GM12878 (cell line): ENCODE results near the gene ELAVL1. TPM values are rescaled to one million over a fixed set of nuclear protein-coding genes. Genes with fewer than 3 reads are reported as not detected.

ENCODE experiments used
- ATAC-seq: fragments of 200-7000 bp; cut with Tn5 transposase; 3 replicates; pipeline ENCODE4 v1.9.1; 2020; ENCODE audit warnings: mild to moderate bottlenecking, moderate library complexity
- BruUV-seq: library from RNA; stranded (reverse); fragments of 400-500 nt; replicated peaks from 2 replicates; lab custom pipeline; 2021; lab: Mats Ljungman, UMichigan
- CTCF ChIA-PET: fragments of 300-600 bp; sonication (Branson Sonifier 250); formaldehyde crosslinking; extraction: SDS; loops from one replicate; lab custom pipeline; 2021; ENCODE audit warnings: inconsistent platforms; lab: Yijun Ruan, JAX
- POLR2A ChIA-PET: fragments of 350-600 bp; formaldehyde crosslinking; extraction: SDS; loops from one replicate; lab custom pipeline; 2021; ENCODE audit warnings: inconsistent platforms; lab: Charles Lee
- RAD21 ChIA-PET: fragments of 300-600 bp; sonication (Branson Sonifier 250); formaldehyde crosslinking; loops from one replicate; lab custom pipeline; 2023; ENCODE audit warnings: antibody characterized with exemption; ENCODE audit not compliant: unreplicated experiment; lab: Charles Lee
- SMC1A ChIA-PET: fragments of 300-600 bp; sonication (Branson Sonifier 250); formaldehyde crosslinking; loops from one replicate; lab custom pipeline; 2023; ENCODE audit not compliant: unreplicated experiment, uncharacterized antibody; lab: Charles Lee
- DNase-seq: peaks from one replicate; pipeline ENCODE4 v3.0.0-alpha.2; 2011; ENCODE audit warnings: low read depth, low spot score
- FAIRE-seq: peaks from 3 replicates; lab custom pipeline; 2011; peaks lifted over from hg19 to GRCh38; lab: Jason Lieb, UNC
- H2AFZ ChIP-seq: 2 replicates; pipeline ENCODE4 v1.6.0; 2011; ENCODE audit warnings: low read depth, low read length, control low read depth; ENCODE audit not compliant: control insufficient read depth
- H3K27ac ChIP-seq: 2 replicates; pipeline ENCODE4 v1.5.1; 2011; ENCODE audit warnings: control low read depth; ENCODE audit not compliant: control insufficient read depth, insufficient read depth
- H3K27me3 ChIP-seq, 2 experiments: replicated peaks in 1 of 2; 2 replicates each; pipeline versions ENCODE4 v1.6.0 to v1.6.1; 2011; ENCODE audit warnings: low read length in 1 of 2; ENCODE audit not compliant: control insufficient read depth in 2 of 2, insufficient read depth in 2 of 2
- H3K36me3 ChIP-seq, 2 experiments: 2 replicates each; pipeline ENCODE4 v1.5.1; 2011; ENCODE audit warnings: low read length in 1 of 2; ENCODE audit not compliant: control insufficient read depth in 2 of 2, insufficient read depth in 2 of 2
- H3K4me1 ChIP-seq: 2 replicates; pipeline ENCODE4 v1.6.1; 2011; ENCODE audit warnings: mild to moderate bottlenecking, low read length, moderate library complexity, mixed read lengths; ENCODE audit not compliant: control insufficient read depth, insufficient read depth
- H3K4me2 ChIP-seq: 2 replicates; pipeline ENCODE4 v1.6.0; 2011; ENCODE audit warnings: control low read depth; ENCODE audit not compliant: control insufficient read depth, insufficient read depth
- H3K4me3 ChIP-seq: fragments of 200-600 bp; sonication (generic); 2 replicates; pipeline ENCODE4 v1.5.1; 2016
- H3K79me2 ChIP-seq: 2 replicates; pipeline ENCODE4 v1.6.0; 2011; ENCODE audit warnings: low read length; ENCODE audit not compliant: control insufficient read depth, insufficient read depth
- H3K9ac ChIP-seq: 2 replicates; pipeline ENCODE4 v1.8.0; 2011; ENCODE audit warnings: low read length, control low read depth, mixed read lengths; ENCODE audit not compliant: control insufficient read depth, insufficient read depth
- H3K9me3 ChIP-seq: replicated peaks from 3 replicates; pipeline ENCODE4 v1.5.1; 2011; ENCODE audit warnings: mild to moderate bottlenecking, low read length; ENCODE audit not compliant: control insufficient read depth, insufficient read depth
- H4K20me1 ChIP-seq: 2 replicates; pipeline ENCODE4 v1.6.0; 2011; ENCODE audit not compliant: control insufficient read depth, insufficient read depth
- CUX1 ChIP-seq: IDR thresholded peaks from 2 replicates; pipeline ENCODE4 v1.6.1; 2012; ENCODE audit warnings: improper control_type of control experiment, low read depth, low read length; ENCODE audit not compliant: insufficient replicate concordance
- FOS ChIP-seq: IDR thresholded peaks from 3 replicates; pipeline ENCODE4 v1.6.1; 2011; ENCODE audit warnings: borderline replicate concordance; ENCODE audit not compliant: insufficient read length; ENCODE audit errors: extremely low read depth
- MYC ChIP-seq: IDR thresholded peaks from 2 replicates; pipeline ENCODE4 v1.6.1; 2011; ENCODE audit warnings: mild to moderate bottlenecking, low read length, moderate library complexity, inconsistent platforms; ENCODE audit not compliant: insufficient read depth, insufficient replicate concordance, insufficient read length, severe bottlenecking
- NFXL1 ChIP-seq: fragments of 450-650 bp; IDR thresholded peaks from 2 replicates; pipeline ENCODE4 v1.6.1; 2017; ENCODE audit warnings: antibody characterized with exemption, mild to moderate bottlenecking, borderline replicate concordance
- WGBS: methylation state at CpG from one replicate; pipeline ENCODE4 v1.1.6; 2016; ENCODE audit warnings: low lambda C conversion rate; ENCODE audit not compliant: insufficient replicate concordance, insufficient coverage; ENCODE audit errors: missing lambda C conversion rate; 5-methylcytosine and 5-hydroxymethylcytosine counted together
- in situ Hi-C: fragments of 300-500 bp; cut with MboI; formaldehyde crosslinking; loops from 9 replicates; pipeline ENCODE4 v1.14.3; 2018; ENCODE audit warnings: mixed read lengths
- intact Hi-C: fragments of 100-400 bp; cut with micrococcal nuclease; formaldehyde crosslinking; loops from one replicate; pipeline ENCODE4 v1.14.2; 2022; ENCODE audit not compliant: unreplicated experiment
- polyA plus RNA-seq, 11 experiments: library from polyadenylated mRNA; depleted of rRNA in 4 of 11; unstranded in 6 of 11; stranded (reverse) in 5 of 11; fragments of >200 nt; fragmentation: Nextera tagmentation in 4 of 11; fragmentation: Illumina TruSeq in 1 of 11; extraction: Ambion mirVana in 4 of 11; extraction: Trizol in 1 of 11; gene quantifications; 1 replicate in 1 of 11; 2 replicates in 10 of 11; pipeline versions ENCODE4 v1.2.1 to v1.2.3, GENCODE V29; 2011 to 2016; ENCODE audit warnings: inconsistent platforms in 2 of 11, missing spikeins in 2 of 11, low read depth in 1 of 11
- total RNA-seq, 4 experiments: library from RNA; depleted of rRNA in 3 of 4; stranded (reverse); fragments of >200 nt in 3 of 4; fragmentation: Illumina TruSeq in 1 of 4; extraction: Trizol in 1 of 4; gene quantifications; 2 replicates each; pipeline versions ENCODE4 v1.2.1 to v1.2.3, GENCODE V29; 2013 to 2021

ELAVL1 gene
- total and polyA plus RNA-seq, 10 of the 15 experiments (the other 5 are each of a cell fraction or from before 2014, with no cell fraction given): 7.4 to 155 (median 70.3) TPM

GRCh38 chr19:7995810-7996158 lies 9.7 kb downstream of the ELAVL1 start:
- POLR2A ChIA-PET: no interaction called here
- ATAC-seq: peak; percentile 37; the same call in 1 of the 3 replicates

More at GRCh38 chr19:7995810-7996158, 9.7 kb downstream of the ELAVL1 start:
- ChIA-PET CTCF (interaction anchor here (0.8 to 1.5 kb wide), 5 partner anchors 8 to 195 kb away, joined by 3 to 7 read pairs (median 3); no protein-coding TSS in a partner anchor), RAD21 (no interaction called here), SMC1A (interaction anchor here (0.6 to 1.6 kb wide), 2 partner anchors 33 to 67 kb away, joined by 3 to 4 read pairs; no protein-coding TSS in a partner anchor)
- Histone ChIP-seq H2AFZ (no peak overlapping the region), H3K4me3 (no peak overlapping the region), H4K20me1 (peaks cover 12% of the 10 kb centered on the region), H3K79me2 (peaks cover 76% of the 10 kb centered on the region), H3K9me3 (no peaks in the 10 kb centered on the region), H3K4me1 (peaks cover 21% of the 10 kb centered on the region), H3K27ac (no peak overlapping the region), H3K27me3 (no peaks in the 10 kb centered on the region), H3K9ac (no peak overlapping the region), H3K4me2 (no peak overlapping the region), H3K36me3 (peaks cover 15 to 23% of the 10 kb centered on the region in 2 experiments)
- FAIRE-seq (no peak), DNase-seq (no peak)
- TF ChIP-seq CUX1 (no peak), FOS (no peak), MYC (no peak), NFXL1 (no peak)
- WGBS: 56% methylated on average over 3 of the region's 3 CpGs
- in situ Hi-C loops: no loop called here
- BruUV-seq: no TSS peak
- intact Hi-C loops: no loop called here
